ENCODE data around the gene PIK3CG. TPM values are rescaled to one million over a fixed set of nuclear protein-coding genes. Genes with fewer than 3 reads are reported as not detected.

The PIK3CG gene
- total RNA-seq, 4 donors from 2014 or later = 3.1 to 9.3 (median 7.2) TPM

GRCh38 chr7:106901828-106902441 lies 36.9 kb downstream of the PIK3CG start:
- 78 to 89% methylated on average over 4 of the region's 4 CpGs for WGBS, 2 donors

DNA sequence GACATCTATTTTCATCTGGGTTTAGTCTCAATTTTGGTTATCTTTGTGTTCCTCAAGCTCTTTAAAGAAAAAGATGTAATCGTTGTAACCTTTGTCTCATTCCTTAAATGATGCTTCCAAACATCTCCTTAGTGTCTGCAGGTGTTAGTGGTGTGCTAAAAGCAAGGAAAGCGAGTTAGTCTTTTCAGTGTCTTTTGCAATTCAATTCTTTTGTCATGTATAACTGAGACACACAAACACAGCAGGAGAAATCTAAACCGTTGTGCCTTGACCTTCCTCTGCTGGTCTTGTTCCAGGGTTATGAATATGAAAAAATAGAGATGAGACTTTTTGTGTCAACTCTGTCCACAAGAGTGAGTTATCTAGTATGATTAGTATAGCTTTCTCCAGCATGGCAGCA lies 40.7 kb downstream of the PIK3CG start:
- Histone ChIP-seq H3K4me1 (no peaks in the 10 kb centered on the region), H3K27ac (no peak overlapping the region), H3K9me3 (no peaks in the 10 kb centered on the region), H3K27me3 (no peaks in the 10 kb centered on the region), H3K4me3 (no peak overlapping the region), H3K36me3 (no peaks in the 10 kb centered on the region)
- TF ChIP-seq CTCF (IDR thresholded peaks at IDR 0.05) (no peak), EP300 (IDR thresholded peaks at IDR 0.05) (no peak), POLR2A (IDR thresholded peaks at IDR 0.05) (no peak)
- 43 to 45% methylated on average over 3 of the region's 3 CpGs for WGBS, 2 donors
- DNase-seq (ENCODE audit: low spot score in 2 of 2) = no peak

More at GRCh38 chr7:106901828-106902441, 36.9 kb downstream of the PIK3CG start:
- no peak overlapping the region for H3K4me3 ChIP-seq
- H3K36me3 ChIP-seq = no peaks in the 10 kb centered on the region
- H3K4me1 ChIP-seq = no peaks in the 10 kb centered on the region
- H3K27me3 ChIP-seq = no peaks in the 10 kb centered on the region
- no peak for TF ChIP-seq CTCF (IDR thresholded peaks at IDR 0.05)
- TF ChIP-seq POLR2A (IDR thresholded peaks at IDR 0.05) = no peak
- no peak for TF ChIP-seq EP300 (IDR thresholded peaks at IDR 0.05)
- DNase-seq (ENCODE audit: low spot score in 2 of 2) = no peak
- no peak overlapping the region for H3K27ac ChIP-seq
- peaks cover 0 to 7% (median 0%) of the 10 kb centered on the region in 4 donors for H3K9me3 ChIP-seq

GRCh38 chr7:106911959-106912358 lies 46.9 kb downstream of the PIK3CG start:
- TF ChIP-seq CTCF (IDR thresholded peaks at IDR 0.05) = no peak
- TF ChIP-seq EP300 (IDR thresholded peaks at IDR 0.05) = no peak
- no peak for TF ChIP-seq POLR2A (IDR thresholded peaks at IDR 0.05)
- H3K4me1 ChIP-seq = no peaks in the 10 kb centered on the region
- H3K9me3 ChIP-seq = no peaks in the 10 kb centered on the region
- 61 to 65% methylated on average over 2 of the region's 2 CpGs for WGBS, 2 donors
- H3K27me3 ChIP-seq = no peaks in the 10 kb centered on the region
- H3K4me3 ChIP-seq = no peak overlapping the region
- H3K36me3 ChIP-seq = no peaks in the 10 kb centered on the region
- DNase-seq (ENCODE audit: low spot score in 2 of 2) = no peak
- no peak overlapping the region for H3K27ac ChIP-seq

- 92 to 97% methylated on average over 3 of the region's 3 CpGs for whole genome bisulfite sequencing, 2 donors
- Histone ChIP-seq H3K36me3 (no peaks in the 10 kb centered on the region), H3K27me3 (no peaks in the 10 kb centered on the region), H3K4me3 (no peak overlapping the region), H3K9me3 (no peaks in the 10 kb centered on the region), H3K4me1 (no peaks in the 10 kb centered on the region), H3K27ac (no peak overlapping the region)
- no peak for DNase-seq (ENCODE audit: low spot score in 2 of 2)
- TF ChIP-seq CTCF (IDR thresholded peaks at IDR 0.05) (no peak), EP300 (IDR thresholded peaks at IDR 0.05) (no peak), POLR2A (IDR thresholded peaks at IDR 0.05) (no peak)
Observed at GRCh38 chr7:106914018-106914607, 49.0 kb downstream of the PIK3CG start.

DNA sequence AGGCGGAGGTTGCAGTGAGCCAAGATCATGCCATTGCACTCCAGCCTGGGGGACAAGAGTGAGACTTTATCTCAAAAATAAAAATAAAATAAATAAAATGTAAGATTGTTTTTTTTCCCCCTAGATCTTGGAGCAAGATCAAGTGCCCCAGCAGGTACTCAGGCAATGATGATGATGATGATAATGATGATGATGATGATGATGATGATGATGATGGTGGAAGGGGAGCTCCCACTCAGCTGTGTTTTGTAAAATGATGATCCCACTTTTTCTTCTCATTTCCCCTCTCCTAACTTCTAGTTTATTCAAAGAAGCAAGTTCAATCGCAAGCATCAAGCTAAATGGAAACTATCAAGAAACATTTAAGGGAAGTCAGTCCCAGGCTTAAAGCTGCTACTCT lies 50.3 kb downstream of the PIK3CG start:
- 59 to 61% methylated on average over 2 of the region's 2 CpGs for WGBS, 2 donors

More for the DNA sequence above, 50.3 kb downstream of the PIK3CG start:
- no peak for TF ChIP-seq EP300 (IDR thresholded peaks at IDR 0.05)
- no peak for TF ChIP-seq POLR2A (IDR thresholded peaks at IDR 0.05)
- TF ChIP-seq CTCF (IDR thresholded peaks at IDR 0.05) = no peak
- Histone ChIP-seq H3K9me3 (no peaks in the 10 kb centered on the region), H3K27ac (no peak overlapping the region), H3K4me1 (no peaks in the 10 kb centered on the region), H3K27me3 (no peaks in the 10 kb centered on the region), H3K4me3 (no peak overlapping the region), H3K36me3 (no peaks in the 10 kb centered on the region)
- no peak for DNase-seq (ENCODE audit: low spot score in 2 of 2)

All from tibial nerve (tissue), 4 donors.